SK-N-SH (cell line): ENCODE measurements around the gene FBXO21. TPM values are rescaled to one million over a fixed set of nuclear protein-coding genes. Genes with fewer than 3 reads are reported as not detected.
"Not testable (repeated sequence)": the region's sequence is repeated elsewhere in the genome, so short reads cannot be mapped to it uniquely, and the experiment has no call there.

Experiments used
- CTCF ChIA-PET: fragments of 300-600, 350-600 bp; formaldehyde crosslinking; extraction: SDS; loops from one replicate; lab custom pipeline; 2021; lab: Yijun Ruan, JAX
- POLR2A ChIA-PET: fragments of 350-600 bp; sonication (Branson Sonifier 250); formaldehyde crosslinking; extraction: SDS; loops from one replicate; lab custom pipeline; 2020; ENCODE audit warnings: antibody characterized with exemption, inconsistent platforms; lab: Yijun Ruan, JAX
- DNase-seq: peaks from one replicate; pipeline ENCODE4 v3.0.0; 2012
- H2AFZ ChIP-seq: fragments of 200-600 bp; sonication (generic); 2 replicates; pipeline ENCODE4 v1.8.1; 2016; ENCODE audit warnings: antibody characterized with exemption, mild to moderate bottlenecking, low read depth
- H3F3A ChIP-seq: fragments of 200-600 bp; sonication (generic); replicated peaks from 2 replicates; pipeline ENCODE3; 2016; ENCODE audit warnings: antibody characterized with exemption, mild to moderate bottlenecking; ENCODE audit not compliant: insufficient read depth
- H3K27ac ChIP-seq, 2 experiments: fragments of 200-500 bp in 1 of 2; fragments of 200-600 bp in 1 of 2; sonication (Bioruptor generic) in 1 of 2; sonication (generic), shearing (Covaris generic) in 1 of 2; 2 replicates each; pipeline versions ENCODE4 v1.5.1 to v1.6.1; 2014 to 2016; ENCODE audit warnings: low read depth in 2 of 2, inconsistent platforms in 1 of 2, low read length in 1 of 2, mild to moderate bottlenecking in 1 of 2, mixed read lengths in 1 of 2
- H3K27me3 ChIP-seq: fragments of 200-600 bp; sonication (generic), shearing (Covaris generic); 2 replicates; pipeline ENCODE4 v1.6.1; 2016; ENCODE audit warnings: mixed run types; ENCODE audit not compliant: insufficient read depth
- H3K36me3 ChIP-seq, 2 experiments: fragments of 200-500 bp in 1 of 2; fragments of 200-600 bp in 1 of 2; sonication (Bioruptor generic) in 1 of 2; sonication (generic) in 1 of 2; replicated peaks in 1 of 2; 2 replicates each; pipeline versions ENCODE3 to v1.5.1; 2014 to 2016; ENCODE audit warnings: low read length in 1 of 2, mild to moderate bottlenecking in 1 of 2; ENCODE audit not compliant: insufficient read depth in 2 of 2, control insufficient read depth in 1 of 2
- H3K4me1 ChIP-seq, 2 experiments: fragments of 200-500 bp in 1 of 2; fragments of 200-600 bp in 1 of 2; sonication (Bioruptor generic) in 1 of 2; sonication (generic), shearing (Covaris generic) in 1 of 2; 2 replicates each; pipeline versions ENCODE4 v1.5.1 to v1.6.1; 2014 to 2016; ENCODE audit warnings: low read depth in 1 of 2, low read length in 1 of 2, mixed run types in 1 of 2; ENCODE audit not compliant: insufficient read depth in 2 of 2, control insufficient read depth in 1 of 2
- H3K4me2 ChIP-seq: fragments of 200-600 bp; sonication (generic), shearing (Covaris generic); 2 replicates; pipeline ENCODE4 v1.6.1; 2017; ENCODE audit warnings: mixed run types
- H3K4me3 ChIP-seq, 2 experiments: fragments of 200-500 bp in 1 of 2; fragments of 200-600 bp in 1 of 2; sonication (Bioruptor generic) in 1 of 2; sonication (generic), shearing (Covaris generic) in 1 of 2; 2 replicates each; pipeline versions ENCODE4 v1.5.1 to v1.8.1; 2014 to 2016; ENCODE audit warnings: low read depth in 2 of 2, inconsistent platforms in 1 of 2, low read length in 1 of 2, mild to moderate bottlenecking in 1 of 2, mixed read lengths in 1 of 2, moderate library complexity in 1 of 2
- H3K79me2 ChIP-seq: fragments of 200-600 bp; sonication (generic); 2 replicates; pipeline ENCODE4 v1.8.1; 2017; ENCODE audit warnings: mild to moderate bottlenecking; ENCODE audit not compliant: insufficient read depth
- H3K9ac ChIP-seq: fragments of 200-600 bp; sonication (generic); 2 replicates; pipeline ENCODE4 v1.6.1; 2017; ENCODE audit warnings: mixed run types
- H3K9me2 ChIP-seq: fragments of 200-600 bp; sonication (generic); 2 replicates; pipeline ENCODE4 v1.6.1; 2017; ENCODE audit warnings: mixed run types
- H3K9me3 ChIP-seq: fragments of 200-600 bp; sonication (generic); 2 replicates; pipeline ENCODE4 v1.6.1; 2017; ENCODE audit warnings: mixed run types, mild to moderate bottlenecking, moderate library complexity
- H4K20me1 ChIP-seq: fragments of 200-600 bp; sonication (generic); 2 replicates; pipeline ENCODE4 v1.6.1; 2017; ENCODE audit warnings: mild to moderate bottlenecking, mixed run types; ENCODE audit not compliant: insufficient read depth
- IRF3 ChIP-seq: fragments of 150-350 bp; IDR thresholded peaks from 2 replicates; pipeline ENCODE4 v1.6.1; 2016; ENCODE audit warnings: mild to moderate bottlenecking, low read depth, low read length
- POLR2AphosphoS5 ChIP-seq: IDR thresholded peaks from 2 replicates; pipeline ENCODE4 v1.6.1; 2012; ENCODE audit warnings: low read depth, low read length
- SMC3 ChIP-seq: IDR thresholded peaks from 2 replicates; pipeline ENCODE4 v1.6.1; 2012; ENCODE audit warnings: low read depth, low read length, improper control_type of control experiment
- WGBS: methylation state at CpG from one replicate; pipeline ENCODE4 v1.1.6; 2017; ENCODE audit warnings: low lambda C conversion rate; 5-methylcytosine and 5-hydroxymethylcytosine counted together
- polyA plus RNA-seq, 3 experiments: library from polyadenylated mRNA; depleted of rRNA; stranded (reverse); fragments of >200 nt; gene quantifications; 2 replicates each; pipeline ENCODE4 v1.2.3, GENCODE V29; 2012

Gene FBXO21
- polyA plus RNA-seq, 1 of the 3 experiments (the other 2 are of a cell fraction) = 44.2 TPM

GRCh38 chr12:117109943-117110635 is 80.2 kb downstream of the FBXO21 start:
- Histone ChIP-seq H2AFZ (no peak overlapping the region), H3K36me3 (no peaks in the 10 kb centered on the region), H3K9me3 (no peaks in the 10 kb centered on the region), H3K4me3 (no peak overlapping the region), H3K4me2 (no peak overlapping the region), H3K9me2 (no peaks in the 10 kb centered on the region), H3K27me3 (no peaks in the 10 kb centered on the region; the same call in 1 of the 2 replicates), H3K27ac (no peak overlapping the region), H3F3A (no peaks in the 10 kb centered on the region), H3K9ac (no peak overlapping the region), H3K4me1 (no peaks in the 10 kb centered on the region), H3K79me2 (no peaks in the 10 kb centered on the region), H4K20me1 (no peaks in the 10 kb centered on the region)
- no peak for DNase-seq
- 36% methylated on average over 8 of the region's 8 CpGs for WGBS
- no peak for TF ChIP-seq IRF3
- ChIA-PET CTCF (interaction anchor here (2.5 to 2.7 kb wide), 2 partner anchors 10 to 406 kb away, joined by 9 to 16 read pairs; no protein-coding TSS in a partner anchor), POLR2A (no interaction called here)

GRCh38 chr12:117105902-117106301 is 84.4 kb downstream of the FBXO21 start:
- 76% methylated on average over 12 of the region's 12 CpGs for whole genome bisulfite sequencing
- no peak for DNase-seq
- H3K4me1 ChIP-seq = no peaks in the 10 kb centered on the region
- H3K27ac ChIP-seq = no peak overlapping the region
- ChIA-PET CTCF (no interaction called here), POLR2A (no interaction called here)
- no peaks in the 10 kb centered on the region for H3K9me3 ChIP-seq
- no peaks in the 10 kb centered on the region for H3K9me2 ChIP-seq
- H3K4me3 ChIP-seq = no peak overlapping the region
- no peaks in the 10 kb centered on the region for H3K79me2 ChIP-seq
- H3F3A ChIP-seq = no peaks in the 10 kb centered on the region
- peaks cover 4% of the 10 kb centered on the region; the same call in 1 of the 2 replicates for H3K27me3 ChIP-seq
- H3K9ac ChIP-seq = no peak overlapping the region
- TF ChIP-seq POLR2AphosphoS5 (no peak), SMC3 (no peak)
- H4K20me1 ChIP-seq = no peaks in the 10 kb centered on the region
- H3K4me2 ChIP-seq = no peak overlapping the region
- no peaks in the 10 kb centered on the region for H3K36me3 ChIP-seq
- no peak overlapping the region for H2AFZ ChIP-seq

- peaks cover 21% of the 10 kb centered on the region; the same call in 1 of the 2 replicates for H3K27me3 ChIP-seq
- H3K9ac ChIP-seq, H3K79me2 ChIP-seq, CTCF ChIA-PET, H2AFZ ChIP-seq, H3K9me3 ChIP-seq, POLR2A ChIA-PET, DNase-seq, H3F3A ChIP-seq, H4K20me1 ChIP-seq, H3K9me2 ChIP-seq, H3K4me1 ChIP-seq, H3K27ac ChIP-seq, H3K4me2 ChIP-seq, H3K4me3 ChIP-seq, H3K36me3 ChIP-seq: not testable (repeated sequence)
- 43% methylated on average over 2 of the region's 2 CpGs for WGBS
These were observed 86.3 kb downstream of the FBXO21 start for GRCh38 chr12:117104003-117104402.
